GM12878 (cell line): ENCODE results near the gene TOP2B. TPM values are rescaled to one million over a fixed set of nuclear protein-coding genes. Genes with fewer than 3 reads are reported as not detected.

ENCODE experiments used
- EP300 ChIP-seq, 2 experiments: fragments of 150-350 bp in 1 of 2; IDR thresholded peaks; 2 replicates each; pipeline ENCODE4 v1.6.1; 2011 to 2012; ENCODE audit warnings: low read depth in 2 of 2, low read length in 2 of 2, borderline replicate concordance in 1 of 2, improper control_type of control experiment in 1 of 2, inconsistent platforms in 1 of 2; ENCODE audit not compliant: control insufficient read depth in 1 of 2
- KDM1A ChIP-seq: fragments of 200-600 bp; sonication (generic); IDR thresholded peaks from 2 replicates; pipeline ENCODE4 v1.6.1; 2016; ENCODE audit warnings: borderline replicate concordance
- NFYB ChIP-seq: IDR thresholded peaks from 2 replicates; pipeline ENCODE4 v1.6.1; 2011; ENCODE audit warnings: low read depth, mild to moderate bottlenecking, low read length, improper control_type of control experiment, moderate library complexity; ENCODE audit not compliant: insufficient read depth
- NR2C1 ChIP-seq: fragments of 450-650 bp; IDR thresholded peaks from 2 replicates; pipeline ENCODE4 v1.6.1; 2017; ENCODE audit warnings: antibody characterized with exemption, mild to moderate bottlenecking, moderate library complexity
- NRF1 ChIP-seq: conservative IDR thresholded peaks from 2 replicates; pipeline ENCODE4 v1.6.1; 2011; ENCODE audit warnings: mild to moderate bottlenecking, low read depth, low read length, improper control_type of control experiment
- PAX5 ChIP-seq: IDR thresholded peaks from 2 replicates; pipeline ENCODE4 v1.6.1; 2011; ENCODE audit warnings: low read depth, low read length, borderline replicate concordance
- POLR2A ChIP-seq: IDR thresholded peaks from 2 replicates; pipeline ENCODE4 v1.6.1; 2011; ENCODE audit warnings: low read depth, mild to moderate bottlenecking, low read length
- POLR2AphosphoS2 ChIP-seq: IDR thresholded peaks from 2 replicates; pipeline ENCODE4 v1.6.1; 2011; ENCODE audit warnings: low read depth, mild to moderate bottlenecking, low read length, improper control_type of control experiment, moderate library complexity
- RB1 ChIP-seq: fragments of 450-650 bp; formaldehyde crosslinking; IDR thresholded peaks from 2 replicates; pipeline ENCODE4 v1.6.1; 2017; ENCODE audit warnings: mild to moderate bottlenecking, borderline replicate concordance
- REST ChIP-seq: IDR thresholded peaks from 2 replicates; pipeline ENCODE4 v1.6.1; 2012; ENCODE audit warnings: mild to moderate bottlenecking, low read depth, low read length
- STAT3 ChIP-seq: IDR thresholded peaks from 2 replicates; pipeline ENCODE4 v1.6.1; 2011; ENCODE audit warnings: low read depth, low read length, improper control_type of control experiment
- TCF7 ChIP-seq: IDR thresholded peaks from 2 replicates; pipeline ENCODE4 v1.6.1; 2014; ENCODE audit warnings: antibody characterized with exemption, borderline replicate concordance
- ZNF24 ChIP-seq: fragments of 450-650 bp; IDR thresholded peaks from 2 replicates; pipeline ENCODE4 v1.6.1; 2017; ENCODE audit warnings: antibody characterized with exemption, mild to moderate bottlenecking
- ZNF687 ChIP-seq: fragments of 450-650 bp; IDR thresholded peaks from 2 replicates; pipeline ENCODE4 v1.6.1; 2017; ENCODE audit warnings: mild to moderate bottlenecking, moderate library complexity
- polyA plus RNA-seq, 11 experiments: library from polyadenylated mRNA; depleted of rRNA in 4 of 11; unstranded in 6 of 11; stranded (reverse) in 5 of 11; fragments of >200 nt; fragmentation: Nextera tagmentation in 4 of 11; fragmentation: Illumina TruSeq in 1 of 11; extraction: Ambion mirVana in 4 of 11; extraction: Trizol in 1 of 11; gene quantifications; 1 replicate in 1 of 11; 2 replicates in 10 of 11; pipeline versions ENCODE4 v1.2.1 to v1.2.3, GENCODE V29; 2011 to 2016; ENCODE audit warnings: inconsistent platforms in 2 of 11, missing spikeins in 2 of 11, low read depth in 1 of 11
- total RNA-seq, 4 experiments: library from RNA; depleted of rRNA in 3 of 4; stranded (reverse); fragments of >200 nt in 3 of 4; fragmentation: Illumina TruSeq in 1 of 4; extraction: Trizol in 1 of 4; gene quantifications; 2 replicates each; pipeline versions ENCODE4 v1.2.1 to v1.2.3, GENCODE V29; 2013 to 2021
- TF ChIP-seq, protein P1 (sequence below): fragments of 450-650 bp; IDR thresholded peaks from 2 replicates; pipeline ENCODE4 v1.6.1; 2017; ENCODE audit warnings: antibody characterized with exemption, mild to moderate bottlenecking, moderate library complexity

TOP2B gene
- total and polyA plus RNA-seq, 10 of the 15 experiments (the other 5 are each of a cell fraction or from before 2014, with no cell fraction given) = 28.6 to 134 (median 83.4) TPM

- TF ChIP-seq REST (no peak), POLR2A (peak; percentile 14; the same call in 1 of the 2 replicates), NRF1 (no peak), STAT3 (no peak), NR2C1 (no peak), EP300 (IDR thresholded peaks at IDR 0.05; ENCODE audit: borderline replicate concordance in 1 of 2, control insufficient read depth in 1 of 2, low read depth in 2 of 2, low read length in 2 of 2) (no peak), ZNF24 (peak; percentile 10; the same call in 1 of the 2 replicates), KDM1A (no peak), ZNF687 (peak; percentile 77; the same call in 1 of the 2 replicates), PAX5 (no peak), NFYB (no peak), POLR2AphosphoS2 (no peak), TCF7 (no peak), RB1 (no peak)
- TF ChIP-seq, protein P1, sequence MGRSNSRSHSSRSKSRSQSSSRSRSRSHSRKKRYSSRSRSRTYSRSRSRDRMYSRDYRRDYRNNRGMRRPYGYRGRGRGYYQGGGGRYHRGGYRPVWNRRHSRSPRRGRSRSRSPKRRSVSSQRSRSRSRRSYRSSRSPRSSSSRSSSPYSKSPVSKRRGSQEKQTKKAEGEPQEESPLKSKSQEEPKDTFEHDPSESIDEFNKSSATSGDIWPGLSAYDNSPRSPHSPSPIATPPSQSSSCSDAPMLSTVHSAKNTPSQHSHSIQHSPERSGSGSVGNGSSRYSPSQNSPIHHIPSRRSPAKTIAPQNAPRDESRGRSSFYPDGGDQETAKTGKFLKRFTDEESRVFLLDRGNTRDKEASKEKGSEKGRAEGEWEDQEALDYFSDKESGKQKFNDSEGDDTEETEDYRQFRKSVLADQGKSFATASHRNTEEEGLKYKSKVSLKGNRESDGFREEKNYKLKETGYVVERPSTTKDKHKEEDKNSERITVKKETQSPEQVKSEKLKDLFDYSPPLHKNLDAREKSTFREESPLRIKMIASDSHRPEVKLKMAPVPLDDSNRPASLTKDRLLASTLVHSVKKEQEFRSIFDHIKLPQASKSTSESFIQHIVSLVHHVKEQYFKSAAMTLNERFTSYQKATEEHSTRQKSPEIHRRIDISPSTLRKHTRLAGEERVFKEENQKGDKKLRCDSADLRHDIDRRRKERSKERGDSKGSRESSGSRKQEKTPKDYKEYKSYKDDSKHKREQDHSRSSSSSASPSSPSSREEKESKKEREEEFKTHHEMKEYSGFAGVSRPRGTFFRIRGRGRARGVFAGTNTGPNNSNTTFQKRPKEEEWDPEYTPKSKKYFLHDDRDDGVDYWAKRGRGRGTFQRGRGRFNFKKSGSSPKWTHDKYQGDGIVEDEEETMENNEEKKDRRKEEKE = no peak
These were observed 567 bp downstream of the TOP2B start (continued) for GRCh38 chr3:25663869-25664811.
